IPS-18c (cell line): ENCODE results near the gene SERPINA12.

Experiments
- H3K4me3 ChIP-seq: 2 replicates; pipeline ENCODE4 v1.7.0; 2013; ENCODE audit warnings: low read depth, mild to moderate bottlenecking, low read length, moderate library complexity; ENCODE audit not compliant: insufficient read depth
- H3K9me3 ChIP-seq: one replicate; pipeline ENCODE4 v1.6.1; 2013; ENCODE audit warnings: mild to moderate bottlenecking, low read length, moderate library complexity; ENCODE audit not compliant: control insufficient read depth, insufficient read depth

The SERPINA12 gene

GRCh38 chr14:94481468-94482131 is 27.7 kb downstream of the SERPINA12 start:
- Histone ChIP-seq H3K4me3 (no peak overlapping the region), H3K9me3 (peaks cover 5% of the 10 kb centered on the region)

GRCh38 chr14:94480809-94481208 is 28.5 kb downstream of the SERPINA12 start:
- Histone ChIP-seq H3K4me3 (no peak overlapping the region), H3K9me3 (peaks cover 5% of the 10 kb centered on the region)

GRCh38 chr14:94478420-94478819 is 30.8 kb downstream of the SERPINA12 start:
- Histone ChIP-seq H3K4me3 (no peak overlapping the region), H3K9me3 (peaks cover 5% of the 10 kb centered on the region)

GRCh38 chr14:94476023-94476422 is 33.2 kb downstream of the SERPINA12 start, which contains the start of gene SERPINA9:
TSS of gene SERPINA9 (minus strand) at chr14:94476197. CDS start at chr14:94469840, 6,357 bp downstream.
- Histone ChIP-seq H3K4me3 (no peak within 1 kb of the TSS), H3K9me3 (peaks cover 5% of the 10 kb centered on the region)

- no peak overlapping the region for H3K4me3 ChIP-seq
- H3K9me3 ChIP-seq, result peaks cover 5% of the 10 kb centered on the region
Measured at GRCh38 chr14:94474581-94475031, 34.7 kb downstream of the SERPINA12 start.

GRCh38 chr14:94473666-94474410 is 35.4 kb downstream of the SERPINA12 start:
- Histone ChIP-seq H3K9me3 (peaks cover under 1% of the 10 kb centered on the region), H3K4me3 (no peak overlapping the region)

GRCh38 chr14:94472842-94473241 is 36.4 kb downstream of the SERPINA12 start:
- H3K4me3 ChIP-seq, result no peak overlapping the region
- no peaks in the 10 kb centered on the region for H3K9me3 ChIP-seq

GRCh38 chr14:94471045-94471444 is 38.2 kb downstream of the SERPINA12 start:
- H3K9me3 ChIP-seq, result no peaks in the 10 kb centered on the region
- H3K4me3 ChIP-seq, result no peak overlapping the region

GRCh38 chr14:94470311-94470710 is 39.0 kb downstream of the SERPINA12 start:
- Histone ChIP-seq H3K4me3 (no peak overlapping the region), H3K9me3 (no peaks in the 10 kb centered on the region)

- no peak overlapping the region for H3K4me3 ChIP-seq
- no peaks in the 10 kb centered on the region for H3K9me3 ChIP-seq
Measured at GRCh38 chr14:94469261-94469660, 40.0 kb downstream of the SERPINA12 start.

- no peaks in the 10 kb centered on the region for H3K9me3 ChIP-seq
- no peak overlapping the region for H3K4me3 ChIP-seq
Measured at GRCh38 chr14:94467728-94468520, 41.3 kb downstream of the SERPINA12 start.

- Histone ChIP-seq H3K9me3 (no peaks in the 10 kb centered on the region), H3K4me3 (no peak overlapping the region)
Measured at GRCh38 chr14:94466706-94467370, 42.4 kb downstream of the SERPINA12 start.

- Histone ChIP-seq H3K9me3 (no peaks in the 10 kb centered on the region), H3K4me3 (no peak overlapping the region)
Measured at GRCh38 chr14:94465042-94465441, 44.2 kb downstream of the SERPINA12 start.

- Histone ChIP-seq H3K4me3 (no peak overlapping the region), H3K9me3 (no peaks in the 10 kb centered on the region)
Measured at GRCh38 chr14:94464290-94464689, 45.0 kb downstream of the SERPINA12 start.

- Histone ChIP-seq H3K9me3 (peaks cover 3% of the 10 kb centered on the region), H3K4me3 (no peak overlapping the region)
Measured at GRCh38 chr14:94462763-94463572, 46.3 kb downstream of the SERPINA12 start.

GRCh38 chr14:94462219-94462551 is 47.1 kb downstream of the SERPINA12 start:
- Histone ChIP-seq H3K4me3 (no peak overlapping the region), H3K9me3 (peaks cover 3% of the 10 kb centered on the region)
